GM12874 (cell line): Measurements from ENCODE around the gene INHBA.

Experiments used
- TF ChIP-seq, protein P1 (sequence below): IDR thresholded peaks from 2 replicates; pipeline ENCODE4 v1.5.1; 2011; ENCODE audit warnings: low read depth, mild to moderate bottlenecking, control low read depth, low read length, moderate library complexity; ENCODE audit not compliant: insufficient read depth

INHBA gene

DNA sequence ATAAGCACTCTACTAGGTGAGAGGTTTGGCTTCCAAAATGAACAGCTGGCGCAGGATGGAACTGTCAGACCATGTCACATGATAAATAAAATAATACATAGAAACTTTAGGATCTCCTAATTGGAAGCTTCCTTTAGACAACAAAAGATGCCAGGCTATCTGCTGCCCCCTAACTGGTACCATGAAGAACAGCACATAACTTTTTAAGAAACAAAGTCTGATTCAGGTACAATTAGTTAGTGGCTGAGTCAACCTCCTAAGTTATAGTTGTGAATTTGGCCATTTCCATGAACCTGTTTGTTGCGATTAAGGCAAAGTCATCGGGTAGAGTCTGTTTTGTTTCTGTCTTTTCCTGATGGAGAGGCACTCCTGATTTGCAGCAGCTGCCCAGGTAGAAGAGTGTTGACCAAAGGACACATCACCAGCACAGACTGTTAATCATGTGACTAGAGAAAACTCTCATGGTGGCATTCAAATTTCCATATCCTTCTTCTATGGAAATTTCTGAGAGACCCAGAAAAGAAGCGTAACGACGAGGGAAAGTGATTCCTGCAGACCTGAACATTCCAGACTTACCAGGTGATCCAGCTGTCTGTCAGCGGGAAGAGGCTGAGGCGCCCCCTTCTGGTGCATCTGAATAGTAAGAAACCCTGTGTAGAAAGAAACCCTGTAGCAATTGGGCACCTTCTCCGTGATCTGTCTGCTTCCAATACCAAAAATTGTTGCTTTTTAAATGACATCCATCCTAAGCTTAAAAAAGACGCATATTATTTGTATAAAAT is 8.6 kb upstream of the INHBA start:
- TF ChIP-seq, protein P1, sequence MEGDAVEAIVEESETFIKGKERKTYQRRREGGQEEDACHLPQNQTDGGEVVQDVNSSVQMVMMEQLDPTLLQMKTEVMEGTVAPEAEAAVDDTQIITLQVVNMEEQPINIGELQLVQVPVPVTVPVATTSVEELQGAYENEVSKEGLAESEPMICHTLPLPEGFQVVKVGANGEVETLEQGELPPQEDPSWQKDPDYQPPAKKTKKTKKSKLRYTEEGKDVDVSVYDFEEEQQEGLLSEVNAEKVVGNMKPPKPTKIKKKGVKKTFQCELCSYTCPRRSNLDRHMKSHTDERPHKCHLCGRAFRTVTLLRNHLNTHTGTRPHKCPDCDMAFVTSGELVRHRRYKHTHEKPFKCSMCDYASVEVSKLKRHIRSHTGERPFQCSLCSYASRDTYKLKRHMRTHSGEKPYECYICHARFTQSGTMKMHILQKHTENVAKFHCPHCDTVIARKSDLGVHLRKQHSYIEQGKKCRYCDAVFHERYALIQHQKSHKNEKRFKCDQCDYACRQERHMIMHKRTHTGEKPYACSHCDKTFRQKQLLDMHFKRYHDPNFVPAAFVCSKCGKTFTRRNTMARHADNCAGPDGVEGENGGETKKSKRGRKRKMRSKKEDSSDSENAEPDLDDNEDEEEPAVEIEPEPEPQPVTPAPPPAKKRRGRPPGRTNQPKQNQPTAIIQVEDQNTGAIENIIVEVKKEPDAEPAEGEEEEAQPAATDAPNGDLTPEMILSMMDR: peak; percentile 53

DNA sequence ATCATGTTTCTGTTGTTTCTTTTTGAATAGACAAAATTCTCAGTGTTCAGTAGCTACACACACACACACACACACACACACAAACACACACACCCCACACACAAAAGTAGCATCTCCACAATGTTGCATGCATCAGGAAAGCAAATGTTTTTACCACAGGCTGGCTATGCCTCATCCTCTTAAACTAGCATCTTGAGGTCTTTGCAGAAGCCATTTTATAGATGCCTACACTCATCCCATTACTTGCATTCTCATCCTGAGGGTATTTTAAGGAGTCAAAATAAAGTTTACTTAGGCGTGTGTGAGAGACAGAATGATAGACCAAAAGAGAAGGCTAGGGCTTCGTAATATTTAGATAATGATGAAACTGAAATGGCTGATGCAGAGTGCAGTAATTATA is 7.9 kb upstream of the INHBA start:
- TF ChIP-seq, protein P1: no peak

DNA sequence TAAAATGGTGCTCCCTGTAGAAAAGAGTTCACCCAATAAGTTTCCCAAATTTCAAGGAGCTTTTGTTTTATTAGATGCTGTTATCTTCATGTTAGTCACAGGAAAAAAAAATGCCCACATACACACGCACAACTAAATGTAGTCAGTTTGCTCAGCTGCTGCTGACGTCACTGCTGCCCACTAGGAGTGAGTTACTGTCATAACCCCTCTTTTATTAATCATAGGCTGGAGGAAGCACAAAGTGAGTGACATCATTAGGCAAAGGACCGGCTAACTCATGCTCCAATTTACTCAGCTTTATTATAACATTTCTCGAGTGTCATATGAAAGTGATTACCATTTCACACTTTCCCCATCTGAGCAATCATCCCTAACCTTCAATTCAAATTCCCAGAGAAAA is 6.7 kb upstream of the INHBA start:
- TF ChIP-seq, protein P1: no peak

DNA sequence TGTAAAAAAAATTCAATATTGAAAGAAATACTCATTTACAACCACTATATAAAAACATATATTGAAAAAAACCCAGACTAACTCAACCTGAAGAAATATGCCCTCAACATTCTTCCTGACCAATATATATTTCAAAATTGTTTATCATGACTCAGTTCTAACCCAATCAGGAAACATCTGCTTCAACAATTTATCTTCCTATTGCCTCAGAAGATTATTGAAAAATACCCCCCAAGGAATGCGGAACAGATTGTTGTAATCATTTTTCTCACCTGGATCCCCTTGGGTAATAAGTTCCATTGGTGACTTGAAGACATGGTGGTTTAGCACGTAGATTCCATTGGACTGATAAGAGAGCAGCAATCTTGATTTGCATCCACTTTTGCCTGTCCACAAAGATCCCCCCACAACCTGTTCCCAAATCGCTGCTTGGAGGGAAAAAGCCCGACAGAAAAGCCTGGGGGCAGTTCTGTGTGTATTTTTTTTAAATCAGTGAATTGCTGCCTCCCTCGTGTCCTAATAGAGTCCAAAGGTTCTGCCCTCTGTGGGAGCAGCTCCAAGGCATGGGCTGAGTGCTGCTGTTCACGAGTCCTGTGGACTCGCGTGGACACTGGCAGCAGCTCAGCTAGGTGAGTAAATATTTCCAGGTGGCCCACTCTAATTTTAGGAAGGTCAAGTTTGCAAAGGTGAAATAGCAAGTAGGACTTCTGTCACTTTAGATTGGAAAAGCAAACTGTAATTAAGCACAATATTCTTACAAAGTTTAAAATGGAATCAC is 5.9 kb upstream of the INHBA start:
- TF ChIP-seq, protein P1: no peak

DNA sequence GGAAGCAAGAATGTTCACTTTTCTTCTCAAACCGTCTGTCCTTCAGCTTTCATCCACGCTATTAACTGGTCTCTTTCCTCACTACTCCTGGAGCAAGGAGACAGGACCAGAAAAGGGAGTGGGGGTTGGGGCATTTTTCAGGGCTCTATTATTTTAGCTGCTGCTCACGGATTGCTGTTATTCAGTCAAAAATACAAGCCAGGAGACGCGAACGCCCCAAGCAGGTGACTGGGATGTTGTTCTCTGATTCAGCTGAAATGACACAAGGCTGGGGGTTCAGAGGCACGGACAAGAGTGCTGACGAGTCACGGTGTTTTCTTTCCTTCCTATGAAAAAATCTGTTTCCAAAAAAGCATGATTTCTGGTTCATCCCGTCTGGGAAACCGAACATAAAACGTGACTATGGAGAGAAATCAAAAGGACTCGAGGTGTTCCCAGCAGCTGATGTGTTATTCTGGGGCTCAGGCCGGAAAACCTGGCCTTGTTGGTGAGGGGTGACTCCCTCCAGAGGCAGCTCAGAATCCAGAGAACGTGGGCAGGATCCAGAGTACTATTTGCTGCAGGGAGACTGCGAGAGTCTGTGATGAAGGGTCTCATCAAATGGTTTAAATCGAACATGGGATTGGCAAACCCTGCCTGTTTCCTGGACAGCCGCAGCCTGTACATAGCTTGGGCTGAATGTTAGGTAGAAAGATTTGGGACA is 3.5 kb upstream of the INHBA start:
- TF ChIP-seq, protein P1: no peak

DNA sequence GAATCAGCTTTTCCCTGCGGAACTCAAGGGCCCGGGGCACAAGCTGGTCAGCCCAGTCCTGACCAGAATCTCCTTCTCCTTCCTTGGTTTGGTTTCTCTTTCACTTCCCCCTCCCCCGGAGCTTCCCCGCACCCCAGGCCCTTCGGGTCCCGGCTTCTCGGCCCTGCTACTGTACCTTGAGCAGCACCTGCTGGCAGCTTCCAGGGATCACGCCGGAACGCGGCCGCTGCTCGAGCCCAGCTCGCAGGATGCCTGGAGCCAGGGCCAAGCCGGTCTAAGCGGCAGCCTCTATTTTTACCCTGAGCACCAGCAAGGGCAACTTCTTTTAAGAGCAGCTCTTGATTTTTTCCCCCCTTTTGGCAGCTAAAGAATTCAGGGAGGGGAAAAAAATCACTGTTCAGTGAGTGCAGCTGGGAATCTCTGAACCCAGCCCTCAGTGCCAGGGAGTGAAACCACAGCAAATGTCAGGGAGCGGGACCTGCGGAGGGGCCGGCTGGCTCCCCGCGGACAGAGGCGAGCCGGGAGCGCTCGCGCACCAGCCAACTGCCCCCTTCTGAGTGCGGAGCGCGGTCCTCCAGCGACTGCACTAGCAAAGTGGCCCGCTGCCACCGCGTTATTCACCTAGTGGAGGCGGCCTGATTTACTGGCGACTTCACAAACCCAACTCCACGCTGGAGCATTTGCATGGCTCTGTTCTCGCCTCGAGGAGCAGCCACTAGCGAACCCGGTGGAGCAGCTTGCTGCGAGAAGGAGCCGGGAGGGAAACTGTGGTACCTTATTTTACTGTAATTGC is 2.4 kb upstream of the INHBA start:
- TF ChIP-seq, protein P1: peak; percentile 84
